Adrenal gland (tissue), 5 donors: ENCODE measurements around the gene RNF39.

ENCODE experiments used
- POLR2A ChIP-seq, 2 donors: fragments of 450-650 bp; IDR thresholded peaks; one replicate each; pipeline ENCODE4 v1.6.1; 2017; ENCODE audit warnings: antibody characterized with exemption in 2 of 2, mild to moderate bottlenecking in 2 of 2, moderate library complexity in 1 of 2
- TF ChIP-seq, protein P1 (sequence below), 6 experiments: fragments of 450-650 bp in 4 of 6; fragments of 200-600 bp in 2 of 6; sonication (generic) in 1 of 6; IDR thresholded peaks; 1 replicate in 5 of 6; 2 replicates in 1 of 6; pipeline versions ENCODE4 v1.5.1 to v1.8.0; 2016 to 2021; ENCODE audit warnings: antibody characterized with exemption in 6 of 6, mild to moderate bottlenecking in 2 of 6, moderate library complexity in 1 of 6
- donor health status: DM: no; HTN: no; CAD: no.

DNA sequence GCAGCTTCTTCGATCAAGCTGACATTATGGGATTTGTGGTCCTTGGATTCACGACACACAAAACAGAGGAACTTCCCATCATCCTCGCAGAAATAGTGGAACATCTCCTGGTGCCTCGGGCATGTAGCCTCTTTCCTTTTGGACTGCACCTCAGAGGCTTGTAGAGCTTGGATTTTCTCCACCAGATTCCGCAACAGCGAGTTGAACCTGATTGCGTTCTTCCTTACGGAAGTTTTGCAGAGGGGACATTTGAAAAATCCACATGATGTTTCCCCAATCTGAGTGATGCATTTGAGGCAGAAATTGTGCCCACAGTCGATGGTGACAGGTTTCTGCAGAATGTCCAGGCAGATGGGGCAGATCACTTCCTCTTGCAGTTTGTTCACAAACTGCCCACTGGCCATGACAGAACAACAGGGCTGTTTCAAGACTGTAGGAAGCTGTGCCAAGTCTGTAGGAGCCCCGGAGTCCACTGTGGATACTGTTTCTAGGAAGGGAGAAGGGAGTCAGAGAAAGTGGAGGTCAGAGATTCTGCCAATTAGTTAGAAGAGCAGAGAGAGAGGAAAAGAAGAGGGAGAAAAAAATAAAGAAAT, 36.9 kb upstream of the RNF39 start:
- TF ChIP-seq, protein P1, sequence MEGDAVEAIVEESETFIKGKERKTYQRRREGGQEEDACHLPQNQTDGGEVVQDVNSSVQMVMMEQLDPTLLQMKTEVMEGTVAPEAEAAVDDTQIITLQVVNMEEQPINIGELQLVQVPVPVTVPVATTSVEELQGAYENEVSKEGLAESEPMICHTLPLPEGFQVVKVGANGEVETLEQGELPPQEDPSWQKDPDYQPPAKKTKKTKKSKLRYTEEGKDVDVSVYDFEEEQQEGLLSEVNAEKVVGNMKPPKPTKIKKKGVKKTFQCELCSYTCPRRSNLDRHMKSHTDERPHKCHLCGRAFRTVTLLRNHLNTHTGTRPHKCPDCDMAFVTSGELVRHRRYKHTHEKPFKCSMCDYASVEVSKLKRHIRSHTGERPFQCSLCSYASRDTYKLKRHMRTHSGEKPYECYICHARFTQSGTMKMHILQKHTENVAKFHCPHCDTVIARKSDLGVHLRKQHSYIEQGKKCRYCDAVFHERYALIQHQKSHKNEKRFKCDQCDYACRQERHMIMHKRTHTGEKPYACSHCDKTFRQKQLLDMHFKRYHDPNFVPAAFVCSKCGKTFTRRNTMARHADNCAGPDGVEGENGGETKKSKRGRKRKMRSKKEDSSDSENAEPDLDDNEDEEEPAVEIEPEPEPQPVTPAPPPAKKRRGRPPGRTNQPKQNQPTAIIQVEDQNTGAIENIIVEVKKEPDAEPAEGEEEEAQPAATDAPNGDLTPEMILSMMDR (IDR thresholded peaks at IDR 0.05): no peak
- TF ChIP-seq POLR2A (IDR thresholded peaks at IDR 0.05): no peak
